H1 (cell line): ENCODE results near the gene CEP57L1. TPM values are rescaled to one million over a fixed set of nuclear protein-coding genes. Genes with fewer than 3 reads are reported as not detected.

Source experiments
- EZH2 ChIP-seq: fragments of 200-600 bp; sonication (generic); IDR thresholded peaks from 2 replicates; pipeline ENCODE4 v1.7.1; 2012; ENCODE audit warnings: low read depth, mild to moderate bottlenecking, moderate library complexity, low read length, inconsistent platforms; ENCODE audit not compliant: severe bottlenecking
- SIN3A ChIP-seq, 2 experiments: IDR thresholded peaks in 1 of 2; conservative IDR thresholded peaks in 1 of 2; 2 replicates each; pipeline ENCODE4 v1.6.1; 2011 to 2012; ENCODE audit warnings: low read length in 2 of 2, improper control_type of control experiment in 1 of 2, low read depth in 1 of 2, mild to moderate bottlenecking in 1 of 2
- SP2 ChIP-seq: IDR thresholded peaks from 2 replicates; pipeline ENCODE4 v1.6.1; 2012; ENCODE audit warnings: mild to moderate bottlenecking, low read length, inconsistent platforms
- SRF ChIP-seq: IDR thresholded peaks from 2 replicates; pipeline ENCODE4 v1.6.1; 2011; ENCODE audit warnings: mild to moderate bottlenecking, low read depth, low read length, moderate library complexity
- TCF12 ChIP-seq: IDR thresholded peaks from 2 replicates; pipeline ENCODE4 v1.6.1; 2011; ENCODE audit warnings: low read depth, mild to moderate bottlenecking, low read length
- ZNF274 ChIP-seq: IDR thresholded peaks from 2 replicates; pipeline ENCODE4 v1.7.0; 2012; ENCODE audit warnings: low read length, borderline replicate concordance; ENCODE audit errors: extremely low read depth
- polyA plus RNA-seq, 7 experiments: library from polyadenylated mRNA; depleted of rRNA in 3 of 7; stranded (reverse) in 5 of 7; unstranded in 2 of 7; fragments of >200 nt in 5 of 7; fragments of 200-250 nt in 2 of 7; gene quantifications; 1 replicate in 5 of 7; 2 replicates in 1 of 7; 4 replicates in 1 of 7; pipeline versions ENCODE4 v1.2.1 to v1.2.3, GENCODE V29; 2011 to 2013; ENCODE audit warnings: missing spikeins in 2 of 7, mixed read lengths in 2 of 7
- total RNA-seq: library from RNA; stranded (reverse); fragmentation: NEBNext Ultra II Directional; extraction: Animal tissue kit (Norgen Biotek cat#: 25700); gene quantifications from 2 replicates; pipeline ENCODE4 v1.2.1, GENCODE V29; 2021

Gene CEP57L1
- total and polyA plus RNA-seq, 2 of the 8 experiments (the other 6 are each of a cell fraction or from before 2014, with no cell fraction given) = 3.6 to 11.5 TPM

DNA sequence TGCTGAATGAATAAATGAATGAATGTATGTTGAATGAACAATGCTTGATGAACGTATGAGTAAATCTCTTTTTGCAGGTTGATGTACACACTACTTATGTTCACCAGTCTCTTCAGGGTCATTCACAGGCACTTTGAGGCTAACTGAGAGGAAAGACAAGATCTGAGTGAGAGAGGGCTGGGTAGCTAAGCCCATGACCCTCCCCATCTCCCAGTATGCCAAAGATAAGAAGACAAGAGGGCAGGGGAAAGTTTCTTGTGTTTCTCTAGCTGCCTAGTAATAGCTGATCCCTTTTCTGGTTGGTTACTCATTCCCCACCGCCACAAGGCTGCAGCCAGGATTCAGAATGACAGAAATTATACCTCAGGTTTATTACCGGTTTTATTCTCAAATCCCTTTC lies 90.7 kb downstream of the CEP57L1 start (continued):
- TF ChIP-seq SRF = no peak
- no peak for TF ChIP-seq SIN3A (conservative IDR thresholded peaks at IDR 0.05 in 1 of 2, IDR thresholded peaks at IDR 0.05 in 1 of 2; ENCODE audit: low read depth in 1 of 2, low read length in 2 of 2)
- TF ChIP-seq EZH2 = no peak
- TF ChIP-seq ZNF274 = no peak
- no peak for TF ChIP-seq TCF12
- no peak for TF ChIP-seq SP2
- TF ChIP-seq, all 59 proteins: peak for 0
